OCI-M1 (cell line): ENCODE data around the gene SKP2.
A peak's percentile ranks its signal among the peaks of the same experiment; 100 is the strongest.
"Not testable (repeated sequence)": the region's sequence is repeated elsewhere in the genome, so short reads cannot be mapped to it uniquely, and the experiment has no call there.

Experiments
- DNase-seq: peaks from one replicate; lab custom pipeline; 2025; lab: John Stamatoyannopoulos, UW

The SKP2 gene

GRCh38 chr5:36151434-36152323 lies at the start of gene SKP2, which contains the start of gene LMBRD2:
SKP2 (plus strand) TSS chr5:36152111; CDS start chr5:36152263, 152 bp downstream.
LMBRD2 (minus strand) TSS chr5:36151887; CDS start chr5:36143349, 8,538 bp downstream.
- peak; percentile 97 for DNase-seq

GRCh38 chr5:36105819-36106218 lies 46.1 kb upstream of the SKP2 start:
- DNase-seq, result no peak

GRCh38 chr5:36108758-36109460 lies 43.0 kb upstream of the SKP2 start:
- no peak for DNase-seq

GRCh38 chr5:36111238-36111637 lies 40.7 kb upstream of the SKP2 start:
- no peak for DNase-seq

- DNase-seq, result peak; percentile 17
Measured at GRCh38 chr5:36125868-36126267, 26.0 kb upstream of the SKP2 start.

GRCh38 chr5:36128795-36129194 lies 23.1 kb upstream of the SKP2 start:
- no peak for DNase-seq

- DNase-seq, result not testable (repeated sequence)
Measured at GRCh38 chr5:36129666-36130065, 22.2 kb upstream of the SKP2 start.

- DNase-seq, result not testable (repeated sequence)
Measured at GRCh38 chr5:36133009-36133408, 18.9 kb upstream of the SKP2 start.

- DNase-seq, result no peak
Measured at GRCh38 chr5:36135988-36136387, 15.9 kb upstream of the SKP2 start.

- DNase-seq, result no peak
Measured at GRCh38 chr5:36136581-36136980, 15.3 kb upstream of the SKP2 start.

GRCh38 chr5:36138900-36139683 lies 12.8 kb upstream of the SKP2 start:
- no peak for DNase-seq

GRCh38 chr5:36145311-36145710 lies 6.6 kb upstream of the SKP2 start:
- peak; percentile 5 for DNase-seq

GRCh38 chr5:36146390-36146789 lies 5.5 kb upstream of the SKP2 start:
- DNase-seq, result no peak

GRCh38 chr5:36147681-36148080 lies 4.2 kb upstream of the SKP2 start:
- no peak for DNase-seq

- peak; percentile 74 for DNase-seq
Measured at GRCh38 chr5:36150676-36151433, 1.1 kb upstream of the SKP2 start.

GRCh38 chr5:36152324-36153297 lies 700 bp downstream of the SKP2 start:
- peak; percentile 63 for DNase-seq

- no peak for DNase-seq
Measured at GRCh38 chr5:36153298-36153677, 1.4 kb downstream of the SKP2 start.

- no peak for DNase-seq
Measured at GRCh38 chr5:36153726-36154125, 1.8 kb downstream of the SKP2 start.

GRCh38 chr5:36155291-36155690 lies 3.4 kb downstream of the SKP2 start:
- DNase-seq, result no peak

- DNase-seq, result no peak
Measured at GRCh38 chr5:36156121-36156601, 4.2 kb downstream of the SKP2 start.
